ENCODE results near the gene WDR45. TPM values are rescaled to one million over a fixed set of nuclear protein-coding genes. Genes with fewer than 3 reads are reported as not detected.
A peak's percentile ranks its signal among the peaks of the same experiment; 100 is the strongest.

The WDR45 gene
- total and polyA plus RNA-seq, 2 of the 13 experiments (the other 11 are each of a cell fraction or from before 2014, with no cell fraction given): 16.4 to 65.5 TPM

GRCh38 chrX:49100704-49101628 lies 21.3 kb upstream of the WDR45 start (continued):
- TF ChIP-seq NR2F6 (IDR thresholded peaks at IDR 0.05): no peak
- peak; percentile 14; the same call in 1 of the 2 replicates for TF ChIP-seq NR2F6 (CRISPR knock-in tag; IDR thresholded peaks at IDR 0.05)
- TF ChIP-seq NR2F2 (IDR thresholded peaks at IDR 0.05; ENCODE audit: borderline replicate concordance, low read depth): no peak
- TF ChIP-seq THAP8 (CRISPR knock-in tag; IDR thresholded peaks at IDR 0.05; ENCODE audit: borderline replicate concordance): no peak
- TF ChIP-seq ZNF597 (CRISPR knock-in tag; IDR thresholded peaks at IDR 0.05): no peak
- TF ChIP-seq ZNF34 (CRISPR knock-in tag; IDR thresholded peaks at IDR 0.05; ENCODE audit: borderline replicate concordance): no peak
- 0 out of 2 replicates have a peak, but pooled peaks have one; percentile 11 for TF ChIP-seq KDM5B (CRISPR knock-in tag; IDR thresholded peaks at IDR 0.05; ENCODE audit: borderline replicate concordance)
- TF ChIP-seq HNRNPL (IDR thresholded peaks at IDR 0.05; ENCODE audit: low read depth, low read length): peak; percentile 92

GRCh38 chrX:49096419-49096818 lies 16.7 kb upstream of the WDR45 start:
- no peak for FAIRE-seq
- Histone ChIP-seq H3K79me2 (ENCODE audit: insufficient read depth, low read length) (no peaks in the 10 kb centered on the region), H3K9me3 (ENCODE audit: low read length) (no peaks in the 10 kb centered on the region), H4K20me1 (ENCODE audit: insufficient read depth, low read length) (no peaks in the 10 kb centered on the region), H3K4me1 (ENCODE audit: insufficient read depth, low read length) (no peaks in the 10 kb centered on the region; the same call in 1 of the 2 replicates), H3K27me3 (ENCODE audit: control insufficient read depth in 1 of 2, insufficient read depth in 2 of 2, low read length in 2 of 2) (no peaks in the 10 kb centered on the region), H3K36me3 (replicated peaks in 1 of 2; ENCODE audit: control insufficient read depth in 1 of 2, insufficient read depth in 2 of 2, low read length in 2 of 2) (no peaks in the 10 kb centered on the region), H2AFZ (ENCODE audit: low read length) (no peak overlapping the region), H3K4me3 (replicated peaks in 1 of 3; ENCODE audit: insufficient read depth in 1 of 3, low read depth in 2 of 3, low read length in 3 of 3) (no peak overlapping the region), H3K9ac (ENCODE audit: insufficient read depth, low read depth, low read length) (no peak overlapping the region), H3K4me2 (ENCODE audit: low read depth, low read length) (no peak overlapping the region), H3K27ac (ENCODE audit: extremely low read length, insufficient read depth, low read length) (no peak overlapping the region)
- WGBS (ENCODE audit: low lambda C conversion rate): 93% methylated on average over 4 of the region's 4 CpGs
- CTCF ChIA-PET (ENCODE audit: low intra/inter-chr PET ratio, low total read pairs): no interaction called here
- no TSS peak for BruUV-seq (replicated peaks)
- POLR2A ChIA-PET: interaction anchor here (0.7 kb wide), 1 partner anchor 105 kb away, joined by 4 read pairs; no protein-coding TSS in a partner anchor
- in situ Hi-C loops (cut with HindIII; ENCODE audit: extremely low pct_ligation_motif_present, low pct_unique_long_range_greater_than_20kb) (no loop called here), intact Hi-C loops (cut with micrococcal nuclease; ENCODE audit: unreplicated experiment) (no loop called here)
- no peak for ATAC-seq
- DNase-seq (ENCODE audit: low spot score): no peak
- TF ChIP-seq MXD3 (CRISPR knock-in tag; IDR thresholded peaks at IDR 0.05) (no peak), POLR2G (IDR thresholded peaks at IDR 0.05; ENCODE audit: low read depth, low read length) (no peak), EP300 (IDR thresholded peaks at IDR 0.05; ENCODE audit: low read depth in 2 of 2, low read length in 2 of 2) (no peak), EP300 (CRISPR knock-in tag; IDR thresholded peaks at IDR 0.05; ENCODE audit: borderline replicate concordance) (no peak), ZBTB42 (CRISPR knock-in tag; IDR thresholded peaks at IDR 0.05) (no peak), SOX5 (CRISPR knock-in tag; IDR thresholded peaks at IDR 0.05; ENCODE audit: borderline replicate concordance) (no peak), SYNCRIP (IDR thresholded peaks at IDR 0.05; ENCODE audit: insufficient read depth, low read depth, low read length) (no peak), DNMT3B (CRISPR knock-in tag; conservative IDR thresholded peaks at IDR 0.05) (no peak), ZBED4 (CRISPR knock-in tag; IDR thresholded peaks at IDR 0.05; ENCODE audit: borderline replicate concordance) (no peak)
